Mammary epithelial cell (primary cell): ENCODE data around the gene PLD3.

Experiments used
- CTCF ChIP-seq, 2 donors: IDR thresholded peaks in 1 of 2; conservative IDR thresholded peaks in 1 of 2; 2 replicates each; pipeline ENCODE4 v1.5.1; 2011 to 2012; ENCODE audit warnings: inconsistent platforms in 2 of 2, low read length in 2 of 2, mild to moderate bottlenecking in 2 of 2, control low read depth in 1 of 2, low read depth in 1 of 2; ENCODE audit not compliant: insufficient read depth in 1 of 2; ENCODE audit errors: extremely low read depth in 1 of 2
- EZH2 ChIP-seq: IDR thresholded peaks from 2 replicates; pipeline ENCODE4 v1.6.1; 2012; ENCODE audit warnings: low read length, inconsistent platforms, borderline replicate concordance

GRCh38 chr19:40300668-40301067 lies 47.8 kb upstream of the PLD3 start:
- no peak for TF ChIP-seq CTCF (conservative IDR thresholded peaks at IDR 0.05 in 1 of 2, IDR thresholded peaks at IDR 0.05 in 1 of 2; ENCODE audit: extremely low read depth in 1 of 2, insufficient read depth in 1 of 2, low read depth in 1 of 2, low read length in 2 of 2)
- TF ChIP-seq EZH2, result no peak
